BE2C (cell line): ENCODE results near the gene MAGEA2B. TPM values are rescaled to one million over a fixed set of nuclear protein-coding genes. Genes with fewer than 3 reads are reported as not detected.
"Not testable (repeated sequence)": the region's sequence is repeated elsewhere in the genome, so short reads cannot be mapped to it uniquely, and the experiment has no call there.

ENCODE experiments used
- DNase-seq: peaks from one replicate; pipeline ENCODE4 v3.0.0-alpha.2; 2020
- H3K27me3 ChIP-seq: fragments of 250-450 bp; sonication (Bioruptor Pico); 2 replicates; pipeline ENCODE4 v1.5.1; 2020; ENCODE audit warnings: mild to moderate bottlenecking
- H3K36me3 ChIP-seq: fragments of 250-450 bp; sonication (Bioruptor Pico); 2 replicates; pipeline ENCODE4 v1.5.1; 2020; ENCODE audit warnings: mild to moderate bottlenecking
- H3K4me1 ChIP-seq: fragments of 250-450 bp; sonication (Bioruptor Pico); 2 replicates; pipeline ENCODE4 v1.5.1; 2020
- H3K4me3 ChIP-seq: 2 replicates; pipeline ENCODE4 v1.5.1; 2011; ENCODE audit warnings: low read depth, low read length
- H3K9me3 ChIP-seq: fragments of 250-450 bp; sonication (Bioruptor Pico); 2 replicates; pipeline ENCODE4 v1.5.1; 2020
- polyA plus RNA-seq: library from polyadenylated mRNA; unstranded; fragments of >200 nt; gene quantifications from one replicate; pipeline ENCODE4 v1.2.1, GENCODE V29; 2012; ENCODE audit warnings: low read depth, missing spikeins; ENCODE audit not compliant: insufficient read length, insufficient read depth
- TF ChIP-seq, protein P1 (sequence below): IDR thresholded peaks from 2 replicates; pipeline ENCODE4 v1.5.1; 2012; ENCODE audit warnings: mild to moderate bottlenecking, low read depth, low read length

The MAGEA2B gene, protein sequence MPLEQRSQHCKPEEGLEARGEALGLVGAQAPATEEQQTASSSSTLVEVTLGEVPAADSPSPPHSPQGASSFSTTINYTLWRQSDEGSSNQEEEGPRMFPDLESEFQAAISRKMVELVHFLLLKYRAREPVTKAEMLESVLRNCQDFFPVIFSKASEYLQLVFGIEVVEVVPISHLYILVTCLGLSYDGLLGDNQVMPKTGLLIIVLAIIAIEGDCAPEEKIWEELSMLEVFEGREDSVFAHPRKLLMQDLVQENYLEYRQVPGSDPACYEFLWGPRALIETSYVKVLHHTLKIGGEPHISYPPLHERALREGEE
- 6.6 TPM for polyA plus RNA-seq

DNA sequence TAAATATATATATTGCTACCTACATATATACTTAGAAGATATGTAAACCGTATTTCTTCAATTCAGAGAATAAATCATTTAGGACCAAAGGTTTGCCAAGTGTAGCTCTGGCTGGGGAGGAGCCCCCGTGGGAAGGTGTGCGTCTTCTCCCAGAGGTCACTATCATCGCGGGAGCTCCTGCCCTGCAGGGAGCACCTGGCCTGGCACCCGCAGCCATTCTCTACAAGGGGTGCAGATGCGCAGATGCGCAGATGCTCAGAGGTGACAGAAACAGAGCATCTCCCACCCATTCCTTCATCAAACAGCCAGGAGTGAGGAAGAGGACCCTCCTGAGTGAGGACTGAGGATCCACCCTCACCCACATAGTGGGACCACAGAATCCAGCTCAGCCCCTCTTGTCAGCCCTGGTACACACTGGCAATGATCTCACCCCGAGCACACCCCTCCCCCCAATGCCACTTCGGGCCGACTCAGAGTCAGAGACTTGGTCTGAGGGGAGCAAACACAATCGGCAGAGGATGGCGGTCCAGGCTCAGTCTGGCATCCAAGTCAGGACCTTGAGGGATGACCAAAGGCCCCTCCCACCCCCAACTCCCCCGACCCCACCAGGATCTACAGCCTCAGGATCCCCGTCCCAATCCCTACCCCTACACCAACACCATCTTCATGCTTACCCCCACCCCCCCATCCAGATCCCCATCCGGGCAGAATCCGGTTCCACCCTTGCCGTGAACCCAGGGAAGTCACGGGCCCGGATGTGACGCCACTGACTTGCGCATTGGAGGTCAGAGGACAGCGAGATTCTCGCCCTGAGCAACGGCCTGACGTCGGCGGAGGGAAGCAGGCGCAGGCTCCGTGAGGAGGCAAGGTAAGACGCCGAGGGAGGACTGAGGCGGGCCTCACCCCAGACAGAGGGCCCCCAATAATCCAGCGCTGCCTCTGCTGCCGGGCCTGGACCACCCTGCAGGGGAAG lies at the start of gene MAGEA2B:
MAGEA2B (plus strand) TSS at position 814 of the 973 bp plus-strand sequence. CDS start 2,479 bp downstream, outside the sequence.
- not testable (repeated sequence) for DNase-seq, H3K4me1 ChIP-seq, H3K9me3 ChIP-seq, H3K36me3 ChIP-seq, H3K27me3 ChIP-seq, H3K4me3 ChIP-seq

DNA sequence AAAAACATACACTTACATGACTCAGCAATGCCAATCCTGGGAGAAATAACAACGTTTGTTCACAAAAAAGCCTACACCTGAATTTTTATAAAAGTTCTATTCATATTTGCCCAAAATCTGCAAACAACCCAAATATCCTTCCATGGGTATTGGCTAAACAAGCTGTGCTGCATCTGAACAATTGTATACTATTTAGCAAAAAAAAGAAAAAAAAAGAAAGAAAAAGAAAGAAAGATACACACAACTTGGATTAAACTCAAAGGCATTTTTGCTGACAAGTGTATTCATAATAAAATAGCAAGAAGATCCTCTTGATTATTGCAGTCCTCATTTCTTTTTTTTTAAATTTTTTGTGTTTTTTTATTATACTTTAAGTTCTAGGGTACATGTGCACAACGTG lies 40.3 kb upstream of the MAGEA2B start:
- no peaks in the 10 kb centered on the region for H3K36me3 ChIP-seq
- H3K9me3 ChIP-seq: no peaks in the 10 kb centered on the region

DNA sequence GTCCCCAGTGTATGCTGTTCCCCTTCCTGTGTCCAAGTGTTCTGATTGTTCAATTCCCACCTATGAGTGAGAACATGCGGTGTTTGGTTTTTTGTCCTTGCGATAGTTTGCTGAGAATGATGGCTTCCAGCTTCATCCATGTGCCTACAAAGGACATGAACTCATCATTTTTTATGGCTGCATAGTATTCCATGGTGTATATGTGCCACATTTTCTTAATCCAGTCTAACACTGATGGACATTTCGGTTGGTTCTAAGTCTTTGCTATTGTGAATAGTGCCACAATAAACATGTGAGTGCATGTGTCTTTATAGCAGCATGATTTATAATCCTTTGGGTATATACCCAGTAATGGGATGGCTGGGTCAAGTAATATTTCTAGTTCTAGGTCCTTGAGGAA lies 39.8 kb upstream of the MAGEA2B start:
- not testable (repeated sequence) for H3K4me3 ChIP-seq, H3K27me3 ChIP-seq, H3K9me3 ChIP-seq, H3K36me3 ChIP-seq, DNase-seq, H3K4me1 ChIP-seq

More for the DNA sequence above, 40.3 kb upstream of the MAGEA2B start:
- TF ChIP-seq, protein P1, sequence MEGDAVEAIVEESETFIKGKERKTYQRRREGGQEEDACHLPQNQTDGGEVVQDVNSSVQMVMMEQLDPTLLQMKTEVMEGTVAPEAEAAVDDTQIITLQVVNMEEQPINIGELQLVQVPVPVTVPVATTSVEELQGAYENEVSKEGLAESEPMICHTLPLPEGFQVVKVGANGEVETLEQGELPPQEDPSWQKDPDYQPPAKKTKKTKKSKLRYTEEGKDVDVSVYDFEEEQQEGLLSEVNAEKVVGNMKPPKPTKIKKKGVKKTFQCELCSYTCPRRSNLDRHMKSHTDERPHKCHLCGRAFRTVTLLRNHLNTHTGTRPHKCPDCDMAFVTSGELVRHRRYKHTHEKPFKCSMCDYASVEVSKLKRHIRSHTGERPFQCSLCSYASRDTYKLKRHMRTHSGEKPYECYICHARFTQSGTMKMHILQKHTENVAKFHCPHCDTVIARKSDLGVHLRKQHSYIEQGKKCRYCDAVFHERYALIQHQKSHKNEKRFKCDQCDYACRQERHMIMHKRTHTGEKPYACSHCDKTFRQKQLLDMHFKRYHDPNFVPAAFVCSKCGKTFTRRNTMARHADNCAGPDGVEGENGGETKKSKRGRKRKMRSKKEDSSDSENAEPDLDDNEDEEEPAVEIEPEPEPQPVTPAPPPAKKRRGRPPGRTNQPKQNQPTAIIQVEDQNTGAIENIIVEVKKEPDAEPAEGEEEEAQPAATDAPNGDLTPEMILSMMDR: no peak
- Histone ChIP-seq H3K4me1 (no peaks in the 10 kb centered on the region), H3K4me3 (no peak overlapping the region), H3K27me3 (no peaks in the 10 kb centered on the region)
- DNase-seq: no peak

DNA sequence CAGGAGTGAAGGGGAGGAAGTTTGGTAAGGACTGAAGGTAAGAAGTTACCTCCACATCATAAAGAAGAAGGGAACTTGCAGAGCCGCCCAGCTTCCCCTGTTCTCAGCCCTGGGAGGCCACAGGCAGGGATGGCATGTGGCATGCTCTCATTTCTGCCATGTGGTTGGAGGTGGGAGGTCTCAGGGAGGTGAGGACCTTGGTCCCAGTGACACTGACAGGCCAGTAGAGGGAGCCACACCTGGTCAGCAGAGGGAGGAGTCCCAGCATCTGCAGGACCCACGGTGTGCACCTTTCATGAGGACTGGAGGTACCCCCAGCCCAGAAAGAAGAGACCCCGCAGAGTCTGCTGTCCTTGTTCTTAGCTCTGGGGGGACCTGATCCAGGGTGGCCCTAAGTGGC lies 33.4 kb upstream of the MAGEA2B start:
- H3K4me1 ChIP-seq, H3K27me3 ChIP-seq, H3K9me3 ChIP-seq, H3K36me3 ChIP-seq, DNase-seq, H3K4me3 ChIP-seq: not testable (repeated sequence)

DNA sequence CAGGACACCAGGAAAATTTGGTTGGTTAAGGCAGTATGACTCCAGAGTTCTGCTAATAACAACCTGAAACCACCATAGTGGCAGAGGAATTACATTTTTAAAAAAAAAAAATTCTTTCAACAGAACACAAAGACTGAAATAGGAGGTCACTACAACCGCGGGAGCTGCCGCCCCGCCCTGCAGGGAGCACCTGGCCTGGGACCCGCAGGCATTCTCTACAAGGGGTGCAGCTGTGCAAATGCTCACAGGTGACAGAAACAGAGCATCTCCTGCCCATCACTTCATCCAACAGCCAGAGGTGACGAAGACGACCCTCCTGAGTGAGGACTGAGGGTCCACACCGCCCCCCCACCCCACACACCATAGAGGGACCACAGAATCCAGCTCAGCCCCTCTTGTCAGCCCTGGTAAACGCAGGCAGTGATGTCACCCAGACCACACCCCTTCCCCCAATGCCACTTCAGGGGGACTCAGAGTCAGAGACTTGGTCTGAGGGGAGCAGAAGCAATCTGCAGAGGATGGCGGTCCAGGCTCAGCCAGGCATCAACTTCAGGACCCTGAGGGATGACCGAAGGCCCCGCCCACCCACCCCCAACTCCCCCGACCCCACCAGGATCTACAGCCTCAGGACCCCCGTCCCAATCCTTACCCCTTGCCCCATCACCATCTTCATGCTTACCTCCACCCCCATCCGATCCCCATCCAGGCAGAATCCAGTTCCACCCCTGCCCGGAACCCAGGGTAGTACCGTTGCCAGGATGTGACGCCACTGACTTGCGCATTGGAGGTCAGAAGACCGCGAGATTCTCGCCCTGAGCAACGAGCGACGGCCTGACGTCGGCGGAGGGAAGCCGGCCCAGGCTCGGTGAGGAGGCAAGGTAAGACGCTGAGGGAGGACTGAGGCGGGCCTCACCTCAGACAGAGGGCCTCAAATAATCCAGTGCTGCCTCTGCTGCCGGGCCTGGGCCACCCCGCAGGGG lies 16.2 kb upstream of the MAGEA2B start, which contains the start of gene MAGEA3:
MAGEA3 (plus strand) TSS at position 843 of the 980 bp plus-strand sequence. CDS start 2,039 bp downstream, outside the sequence.
- H3K4me3 ChIP-seq, H3K9me3 ChIP-seq, H3K4me1 ChIP-seq, H3K27me3 ChIP-seq, H3K36me3 ChIP-seq, DNase-seq: not testable (repeated sequence)

DNA sequence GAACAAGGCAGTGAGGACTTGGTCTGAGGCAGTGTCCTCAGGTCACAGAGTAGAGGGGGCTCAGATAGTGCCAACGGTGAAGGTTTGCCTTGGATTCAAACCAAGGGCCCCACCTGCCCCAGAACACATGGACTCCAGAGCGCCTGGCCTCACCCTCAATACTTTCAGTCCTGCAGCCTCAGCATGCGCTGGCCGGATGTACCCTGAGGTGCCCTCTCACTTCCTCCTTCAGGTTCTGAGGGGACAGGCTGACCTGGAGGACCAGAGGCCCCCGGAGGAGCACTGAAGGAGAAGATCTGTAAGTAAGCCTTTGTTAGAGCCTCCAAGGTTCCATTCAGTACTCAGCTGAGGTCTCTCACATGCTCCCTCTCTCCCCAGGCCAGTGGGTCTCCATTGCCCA lies 14.0 kb upstream of the MAGEA2B start:
- H3K27me3 ChIP-seq, H3K4me1 ChIP-seq, H3K36me3 ChIP-seq, H3K4me3 ChIP-seq, H3K9me3 ChIP-seq, DNase-seq: not testable (repeated sequence)

DNA sequence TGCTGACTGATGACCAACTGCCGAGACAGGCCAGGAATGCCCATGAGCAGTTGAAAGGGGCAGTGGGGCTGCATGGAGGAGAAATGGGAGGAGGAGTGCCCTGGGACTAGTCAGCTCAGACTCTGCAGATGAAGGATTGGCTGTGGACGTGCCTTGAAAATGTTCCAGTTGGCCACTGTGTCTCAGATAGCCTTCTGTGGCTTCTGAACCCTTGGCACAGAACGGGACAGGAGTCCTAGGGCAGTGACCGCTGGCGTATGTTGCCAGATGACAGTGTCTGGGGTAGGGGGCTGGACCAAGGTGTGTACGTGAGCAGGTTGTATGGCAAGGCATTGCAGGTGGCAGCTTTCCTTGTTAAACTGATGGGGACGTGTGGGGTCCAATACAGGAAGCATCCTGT lies 7.9 kb upstream of the MAGEA2B start:
- not testable (repeated sequence) for H3K9me3 ChIP-seq, H3K4me1 ChIP-seq, H3K27me3 ChIP-seq, H3K36me3 ChIP-seq, DNase-seq, H3K4me3 ChIP-seq

DNA sequence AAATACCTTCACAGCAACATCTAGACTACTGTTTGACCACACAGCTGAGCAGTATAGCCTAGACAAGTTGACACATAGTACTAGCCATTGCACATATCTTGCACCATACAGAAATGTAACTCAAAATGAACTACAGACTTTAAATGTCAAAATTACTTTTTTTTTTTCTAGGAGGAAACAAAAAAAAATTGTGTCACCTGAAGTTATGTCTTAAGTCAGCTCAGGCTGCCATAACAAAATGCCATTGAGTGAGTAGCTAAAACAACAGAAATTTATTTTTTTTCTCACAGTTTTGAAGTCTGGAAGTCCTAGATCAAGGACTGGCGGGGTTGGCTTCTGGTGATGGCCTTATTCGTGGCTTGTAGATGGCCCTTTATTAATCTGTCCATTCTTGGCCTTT lies 5.3 kb upstream of the MAGEA2B start, which contains the start of gene CSAG2:
CSAG2 (minus strand) TSS at position 101 of the 400 bp plus-strand sequence. CDS start 161 bp downstream, outside the sequence.
- H3K27me3 ChIP-seq, H3K4me1 ChIP-seq, H3K9me3 ChIP-seq, H3K36me3 ChIP-seq, H3K4me3 ChIP-seq, DNase-seq: not testable (repeated sequence)

DNA sequence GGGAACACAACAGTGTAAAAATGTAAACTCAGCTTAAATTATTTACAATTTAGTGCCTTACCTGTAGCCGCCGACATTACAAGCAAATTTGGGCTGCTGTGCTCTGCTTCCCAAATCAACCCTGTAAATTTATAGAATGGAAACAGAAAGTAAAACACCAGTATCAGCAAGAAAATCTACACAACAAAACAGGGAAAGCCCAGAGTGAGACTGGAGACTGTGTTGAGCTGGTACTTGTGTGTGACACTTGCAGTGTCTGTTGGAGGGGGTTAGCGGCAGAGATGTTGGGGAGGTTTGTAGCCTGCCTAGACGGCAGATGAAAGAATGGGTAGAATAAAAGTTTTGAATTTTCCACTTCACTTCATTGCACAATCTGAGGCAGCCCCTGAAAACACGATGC lies 1.2 kb upstream of the MAGEA2B start:
- H3K36me3 ChIP-seq, H3K27me3 ChIP-seq, H3K4me3 ChIP-seq, DNase-seq, H3K9me3 ChIP-seq, H3K4me1 ChIP-seq: not testable (repeated sequence)
